Measurements from ENCODE around the gene ST7. TPM values are rescaled to one million over a fixed set of nuclear protein-coding genes. Genes with fewer than 3 reads are reported as not detected.

ST7 gene
- polyA plus RNA-seq, 1 donor (not counting 4 experiments of a cell fraction or from before 2014, with no cell fraction given): 16.9 TPM

DNA sequence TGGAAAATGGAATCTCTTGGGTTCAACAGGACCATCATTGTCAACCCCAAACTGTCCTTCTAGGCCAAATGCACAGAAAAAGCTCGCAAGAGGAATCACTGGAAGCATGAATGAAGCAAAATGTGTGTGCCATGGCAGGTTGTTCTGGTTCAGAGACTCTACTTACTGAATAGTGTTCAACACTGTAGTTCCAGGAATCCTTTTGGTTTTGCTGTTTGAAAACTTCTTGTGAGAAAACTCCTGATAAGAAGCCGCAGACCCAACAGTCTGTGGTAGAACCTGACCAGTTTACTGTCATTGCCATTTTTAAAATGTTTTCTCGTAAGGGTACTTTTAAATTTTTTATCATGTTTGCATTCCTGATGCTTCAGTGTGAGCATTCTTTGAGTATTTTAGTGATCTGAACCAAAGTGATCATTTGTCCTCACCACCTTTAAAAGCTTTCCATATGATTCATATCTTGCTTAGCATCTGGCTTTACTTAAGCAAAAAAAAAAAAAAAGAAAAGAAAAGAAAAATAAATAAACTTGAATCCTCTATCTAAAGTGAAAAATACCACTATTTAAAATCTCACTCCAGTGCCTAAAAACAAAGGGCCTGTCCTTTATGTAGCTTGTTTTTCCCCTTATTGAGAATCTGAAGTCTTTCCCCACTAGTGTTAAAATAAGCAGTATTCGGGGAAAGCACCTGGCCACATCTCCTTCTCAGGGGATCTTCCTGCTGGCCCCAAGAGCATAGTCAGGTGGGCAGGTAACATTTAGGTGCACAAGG lies 277.2 kb downstream of the ST7 start:
- Histone ChIP-seq H2AFZ (ENCODE audit: control insufficient read depth, low read length) (no peak overlapping the region), H3K4me3 (ENCODE audit: control insufficient read depth in 2 of 3, extremely low read depth in 1 of 3, insufficient read depth in 2 of 3, low read depth in 1 of 3, low read length in 3 of 3) (no peak overlapping the region), H3K36me3 (ENCODE audit: control insufficient read depth in 2 of 2, extremely low read depth in 1 of 2, insufficient read depth in 2 of 2, low read length in 2 of 2) (no peaks in the 10 kb centered on the region), H4K20me1 (ENCODE audit: control insufficient read depth, extremely low read depth, insufficient read depth, low read length) (no peaks in the 10 kb centered on the region), H3K9me1 (ENCODE audit: control insufficient read depth, extremely low read depth, insufficient read depth, low read length) (no peaks in the 10 kb centered on the region), H3K9me3 (ENCODE audit: control insufficient read depth, low read depth, low read length) (no peaks in the 10 kb centered on the region), H3K27me3 (ENCODE audit: control insufficient read depth, extremely low read depth, insufficient read depth, low read length) (no peaks in the 10 kb centered on the region), H3K4me2 (ENCODE audit: control insufficient read depth, extremely low read depth, insufficient read depth, low read depth, low read length) (no peak overlapping the region), H3K27ac (ENCODE audit: control insufficient read depth, insufficient read depth, low read length) (no peak overlapping the region), H3K79me2 (ENCODE audit: control insufficient read depth, insufficient read depth, low read length) (no peaks in the 10 kb centered on the region), H3K9ac (ENCODE audit: control insufficient read depth, extremely low read depth, insufficient read depth, low read length) (no peak overlapping the region), H3K4me1 (ENCODE audit: control insufficient read depth, extremely low read depth, insufficient read depth, low read length) (no peaks in the 10 kb centered on the region)
- DNase-seq (ENCODE audit: low read depth, low spot score): no peak
- dilution Hi-C loops (cut with MboI; ENCODE audit: extremely low pct_ligation_motif_present, low sequenced_read_pairs): no loop called here
- TF ChIP-seq, protein P1, sequence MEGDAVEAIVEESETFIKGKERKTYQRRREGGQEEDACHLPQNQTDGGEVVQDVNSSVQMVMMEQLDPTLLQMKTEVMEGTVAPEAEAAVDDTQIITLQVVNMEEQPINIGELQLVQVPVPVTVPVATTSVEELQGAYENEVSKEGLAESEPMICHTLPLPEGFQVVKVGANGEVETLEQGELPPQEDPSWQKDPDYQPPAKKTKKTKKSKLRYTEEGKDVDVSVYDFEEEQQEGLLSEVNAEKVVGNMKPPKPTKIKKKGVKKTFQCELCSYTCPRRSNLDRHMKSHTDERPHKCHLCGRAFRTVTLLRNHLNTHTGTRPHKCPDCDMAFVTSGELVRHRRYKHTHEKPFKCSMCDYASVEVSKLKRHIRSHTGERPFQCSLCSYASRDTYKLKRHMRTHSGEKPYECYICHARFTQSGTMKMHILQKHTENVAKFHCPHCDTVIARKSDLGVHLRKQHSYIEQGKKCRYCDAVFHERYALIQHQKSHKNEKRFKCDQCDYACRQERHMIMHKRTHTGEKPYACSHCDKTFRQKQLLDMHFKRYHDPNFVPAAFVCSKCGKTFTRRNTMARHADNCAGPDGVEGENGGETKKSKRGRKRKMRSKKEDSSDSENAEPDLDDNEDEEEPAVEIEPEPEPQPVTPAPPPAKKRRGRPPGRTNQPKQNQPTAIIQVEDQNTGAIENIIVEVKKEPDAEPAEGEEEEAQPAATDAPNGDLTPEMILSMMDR (optimal IDR thresholded peaks at IDR 0.05 in 1 of 3, IDR thresholded peaks at IDR 0.05 in 1 of 3, conservative IDR thresholded peaks at IDR 0.05 in 1 of 3; ENCODE audit: extremely low read depth in 1 of 3, insufficient read depth in 2 of 3, low read length in 3 of 3): no peak
- TF ChIP-seq EZH2 (IDR thresholded peaks at IDR 0.05; ENCODE audit: low read length): no peak
- FAIRE-seq: no peak

- no peak overlapping the region for H2AFZ ChIP-seq (ENCODE audit: control insufficient read depth, low read length)
- no peak for TF ChIP-seq EZH2 (IDR thresholded peaks at IDR 0.05; ENCODE audit: low read length)
- TF ChIP-seq, protein P1 (optimal IDR thresholded peaks at IDR 0.05 in 1 of 3, IDR thresholded peaks at IDR 0.05 in 1 of 3, conservative IDR thresholded peaks at IDR 0.05 in 1 of 3; ENCODE audit: extremely low read depth in 1 of 3, insufficient read depth in 2 of 3, low read length in 3 of 3): no peak
- H3K79me2 ChIP-seq (ENCODE audit: control insufficient read depth, insufficient read depth, low read length): no peaks in the 10 kb centered on the region
- DNase-seq (ENCODE audit: low read depth, low spot score): no peak
- H3K9me3 ChIP-seq (ENCODE audit: control insufficient read depth, low read depth, low read length): no peaks in the 10 kb centered on the region
- H3K4me1 ChIP-seq (ENCODE audit: control insufficient read depth, extremely low read depth, insufficient read depth, low read length): no peaks in the 10 kb centered on the region
- no peak overlapping the region for H3K4me2 ChIP-seq (ENCODE audit: control insufficient read depth, extremely low read depth, insufficient read depth, low read depth, low read length)
- H4K20me1 ChIP-seq (ENCODE audit: control insufficient read depth, extremely low read depth, insufficient read depth, low read length): no peaks in the 10 kb centered on the region
- H3K27ac ChIP-seq (ENCODE audit: control insufficient read depth, insufficient read depth, low read length): no peak overlapping the region
- FAIRE-seq: no peak
- dilution Hi-C loops (cut with MboI; ENCODE audit: extremely low pct_ligation_motif_present, low sequenced_read_pairs): no loop called here
- no peak overlapping the region for H3K9ac ChIP-seq (ENCODE audit: control insufficient read depth, extremely low read depth, insufficient read depth, low read length)
- H3K27me3 ChIP-seq (ENCODE audit: control insufficient read depth, extremely low read depth, insufficient read depth, low read length): no peaks in the 10 kb centered on the region
- no peak overlapping the region for H3K4me3 ChIP-seq (ENCODE audit: control insufficient read depth in 2 of 3, extremely low read depth in 1 of 3, insufficient read depth in 2 of 3, low read depth in 1 of 3, low read length in 3 of 3)
- H3K9me1 ChIP-seq (ENCODE audit: control insufficient read depth, extremely low read depth, insufficient read depth, low read length): no peaks in the 10 kb centered on the region
- H3K36me3 ChIP-seq (ENCODE audit: control insufficient read depth in 2 of 2, extremely low read depth in 1 of 2, insufficient read depth in 2 of 2, low read length in 2 of 2): no peaks in the 10 kb centered on the region
Measured at GRCh38 chr7:117231047-117231359, 277.7 kb downstream of the ST7 start.
